IPS-15b (cell line): ENCODE measurements around the gene ANKRD10.
"Not testable (repeated sequence)": the region's sequence is repeated elsewhere in the genome, so short reads cannot be mapped to it uniquely, and the experiment has no call there.

Experiments
- H3K27me3 ChIP-seq: one replicate; pipeline ENCODE4 v1.6.1; 2013; ENCODE audit warnings: low read length; ENCODE audit not compliant: control insufficient read depth, insufficient read depth
- H3K36me3 ChIP-seq: one replicate; pipeline ENCODE4 v1.6.1; 2013; ENCODE audit warnings: low read length; ENCODE audit not compliant: control insufficient read depth, insufficient read depth
- H3K4me1 ChIP-seq: one replicate; pipeline ENCODE4 v1.6.1; 2013; ENCODE audit warnings: mild to moderate bottlenecking, low read length; ENCODE audit not compliant: control insufficient read depth, insufficient read depth
- H3K4me3 ChIP-seq: one replicate; pipeline ENCODE4 v1.5.1; 2013; ENCODE audit warnings: low read depth, low read length
- H3K9ac ChIP-seq: one replicate; pipeline ENCODE4 v1.6.1; 2013; ENCODE audit warnings: low read depth, mild to moderate bottlenecking, low read length
- H3K9me3 ChIP-seq: one replicate; pipeline ENCODE4 v1.6.1; 2013; ENCODE audit warnings: mild to moderate bottlenecking, low read length; ENCODE audit not compliant: control insufficient read depth, insufficient read depth

ANKRD10 gene

DNA sequence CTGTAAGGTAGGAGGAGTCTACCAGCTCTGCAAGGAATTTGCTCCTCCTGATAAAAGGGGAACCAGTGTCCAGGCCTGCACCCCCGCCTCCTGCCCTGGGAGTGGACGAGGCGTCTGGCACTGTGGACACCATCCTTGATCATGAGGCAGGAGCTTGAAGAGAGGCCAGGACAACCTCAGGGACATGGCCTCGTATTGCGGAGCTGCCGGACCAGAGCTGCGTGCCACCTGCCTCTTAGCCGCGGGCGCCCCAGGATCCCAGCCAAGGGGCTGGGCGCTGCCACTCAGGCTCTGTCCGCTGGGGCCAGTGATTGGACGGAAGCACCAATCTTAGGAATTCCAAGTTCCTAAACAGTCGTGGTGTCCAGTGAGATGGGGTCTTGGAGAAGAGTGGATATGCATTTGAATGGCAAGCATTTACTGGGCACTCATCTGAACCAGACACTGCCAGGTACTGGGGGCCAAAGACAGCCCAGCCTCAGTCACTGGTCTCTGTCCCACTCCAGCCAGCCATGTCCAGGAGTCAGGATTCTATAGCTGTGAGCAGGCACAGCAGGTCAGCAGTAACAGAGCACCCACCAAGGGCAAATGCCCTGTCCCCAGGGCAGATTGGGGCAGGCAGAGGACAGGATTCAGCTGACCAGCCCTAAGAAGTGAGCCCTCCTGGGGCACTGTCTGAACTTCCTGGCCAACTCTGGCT, 39.1 kb upstream of the ANKRD10 start:
- no peaks in the 10 kb centered on the region for H3K36me3 ChIP-seq
- no peak overlapping the region for H3K4me3 ChIP-seq
- no peak overlapping the region for H3K9ac ChIP-seq
- no peaks in the 10 kb centered on the region for H3K9me3 ChIP-seq
- no peaks in the 10 kb centered on the region for H3K4me1 ChIP-seq
- H3K27me3 ChIP-seq: no peaks in the 10 kb centered on the region

DNA sequence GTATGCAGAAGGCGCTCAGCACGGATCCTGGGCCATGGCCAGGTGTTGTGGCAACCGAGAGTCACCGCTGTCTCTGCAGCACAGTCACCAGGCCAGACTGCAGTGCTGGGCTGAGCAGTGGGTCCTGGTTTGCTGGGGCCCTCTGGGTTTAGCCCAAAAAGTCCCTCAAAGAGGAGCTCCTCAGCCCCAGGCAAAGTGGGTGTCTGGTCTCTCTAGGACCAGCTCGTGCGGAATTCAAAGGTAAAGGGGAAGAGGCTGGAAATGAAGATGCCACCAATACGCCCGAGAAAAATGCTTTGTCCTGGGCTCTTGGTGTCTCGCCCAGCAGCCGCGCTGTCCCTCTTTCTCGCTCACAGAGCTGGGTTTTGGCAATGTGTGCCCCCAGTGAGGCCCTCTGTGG, 38.5 kb upstream of the ANKRD10 start:
- Histone ChIP-seq H3K9ac (no peak overlapping the region), H3K4me1 (no peaks in the 10 kb centered on the region), H3K27me3 (no peaks in the 10 kb centered on the region), H3K9me3 (no peaks in the 10 kb centered on the region), H3K36me3 (no peaks in the 10 kb centered on the region), H3K4me3 (no peak overlapping the region)

- H3K36me3 ChIP-seq, H3K4me3 ChIP-seq, H3K4me1 ChIP-seq, H3K9me3 ChIP-seq, H3K9ac ChIP-seq, H3K27me3 ChIP-seq: not testable (repeated sequence)
Observed at GRCh38 chr13:110952135-110952534, 37.3 kb upstream of the ANKRD10 start.

DNA sequence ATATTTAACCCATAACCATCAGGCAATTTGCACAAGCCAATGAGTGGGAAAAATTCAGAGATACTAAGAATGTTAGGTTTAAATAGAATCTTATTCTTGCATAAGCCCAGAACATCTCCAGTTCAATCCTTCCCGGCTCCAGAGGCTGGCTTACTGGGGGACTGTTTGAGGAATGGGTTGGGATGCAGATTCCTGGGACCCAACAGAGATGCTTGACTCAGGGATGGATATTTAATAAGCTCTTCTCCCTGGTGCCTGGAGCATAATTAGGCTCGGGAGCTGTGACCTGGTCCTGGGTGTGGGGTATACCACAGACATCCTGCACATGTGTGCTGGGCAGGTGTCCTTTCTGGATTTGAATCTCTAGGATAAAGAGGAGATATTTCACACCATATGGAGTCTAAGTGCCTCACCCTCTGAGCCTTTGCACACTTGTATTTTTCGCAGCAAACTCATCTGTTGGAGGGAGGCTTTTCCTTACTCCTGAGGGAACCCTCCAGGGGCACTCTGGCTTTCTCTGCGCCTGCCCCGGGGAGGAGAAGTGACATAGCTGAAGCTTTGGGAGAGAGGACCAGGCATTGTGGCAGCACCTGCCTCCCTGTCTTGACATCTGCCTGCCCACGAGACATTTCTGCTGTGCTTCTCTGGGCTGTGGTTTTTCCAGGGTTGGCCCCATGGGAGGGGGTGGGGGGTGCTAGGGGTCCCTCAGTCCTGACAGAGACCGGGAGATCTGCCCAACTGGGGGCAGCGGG, 36.1 kb upstream of the ANKRD10 start:
- H3K36me3 ChIP-seq: no peaks in the 10 kb centered on the region
- H3K4me3 ChIP-seq: no peak overlapping the region
- H3K27me3 ChIP-seq: no peaks in the 10 kb centered on the region
- no peaks in the 10 kb centered on the region for H3K4me1 ChIP-seq
- H3K9ac ChIP-seq: no peak overlapping the region
- no peaks in the 10 kb centered on the region for H3K9me3 ChIP-seq

- no peaks in the 10 kb centered on the region for H3K4me1 ChIP-seq
Observed at GRCh38 chr13:110950356-110950755, 35.5 kb upstream of the ANKRD10 start.

DNA sequence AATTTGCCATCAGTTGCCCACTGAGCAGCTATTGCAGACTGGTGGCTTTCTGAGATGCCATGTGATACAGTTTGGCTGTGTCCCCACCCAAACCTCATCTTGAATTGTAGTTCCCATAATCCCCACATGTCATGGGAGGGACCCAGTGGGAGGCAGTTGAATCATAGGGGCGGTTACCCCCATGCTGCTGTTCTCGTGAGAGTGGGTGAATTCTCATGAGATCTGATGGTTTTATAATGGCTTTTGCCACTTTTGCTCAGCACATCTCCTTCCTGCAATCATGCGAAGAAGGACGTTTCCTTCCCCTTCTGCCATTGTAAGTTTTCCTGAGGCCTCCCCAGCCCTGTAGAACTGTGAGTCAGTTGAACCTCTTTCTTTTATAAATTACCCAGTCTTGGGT, 34.8 kb upstream of the ANKRD10 start:
- no peaks in the 10 kb centered on the region for H3K36me3 ChIP-seq
- no peak overlapping the region for H3K4me3 ChIP-seq
- no peak overlapping the region for H3K9ac ChIP-seq
- H3K4me1 ChIP-seq: no peaks in the 10 kb centered on the region
- no peaks in the 10 kb centered on the region for H3K27me3 ChIP-seq
- H3K9me3 ChIP-seq: no peaks in the 10 kb centered on the region

More at GRCh38 chr13:110950356-110950755, 35.5 kb upstream of the ANKRD10 start:
- Histone ChIP-seq H3K4me3 (no peak overlapping the region), H3K9ac (no peak overlapping the region), H3K36me3 (no peaks in the 10 kb centered on the region), H3K27me3 (no peaks in the 10 kb centered on the region), H3K9me3 (no peaks in the 10 kb centered on the region)

DNA sequence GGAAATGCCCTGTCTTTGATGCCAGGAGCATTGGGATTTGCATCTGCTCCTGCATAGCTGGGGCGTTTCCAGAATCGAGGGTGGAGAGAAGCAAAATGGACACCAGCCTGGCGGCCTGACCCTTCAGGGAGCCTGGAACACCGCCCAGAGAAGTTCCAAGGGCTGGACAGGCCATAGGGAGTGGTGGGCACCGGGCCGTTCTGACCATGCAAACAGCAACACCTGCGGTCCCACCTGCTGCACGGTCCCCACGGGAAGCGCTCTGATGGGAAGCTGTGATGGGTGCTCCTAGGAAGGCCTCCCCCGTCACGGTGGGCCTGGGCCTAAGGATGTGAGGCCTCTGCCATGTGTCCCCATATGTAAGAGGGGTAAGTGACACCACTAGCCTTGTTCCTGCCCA, 34.2 kb upstream of the ANKRD10 start:
- Histone ChIP-seq H3K27me3 (no peaks in the 10 kb centered on the region), H3K9ac (no peak overlapping the region), H3K4me3 (no peak overlapping the region), H3K9me3 (no peaks in the 10 kb centered on the region), H3K36me3 (no peaks in the 10 kb centered on the region), H3K4me1 (no peaks in the 10 kb centered on the region)

DNA sequence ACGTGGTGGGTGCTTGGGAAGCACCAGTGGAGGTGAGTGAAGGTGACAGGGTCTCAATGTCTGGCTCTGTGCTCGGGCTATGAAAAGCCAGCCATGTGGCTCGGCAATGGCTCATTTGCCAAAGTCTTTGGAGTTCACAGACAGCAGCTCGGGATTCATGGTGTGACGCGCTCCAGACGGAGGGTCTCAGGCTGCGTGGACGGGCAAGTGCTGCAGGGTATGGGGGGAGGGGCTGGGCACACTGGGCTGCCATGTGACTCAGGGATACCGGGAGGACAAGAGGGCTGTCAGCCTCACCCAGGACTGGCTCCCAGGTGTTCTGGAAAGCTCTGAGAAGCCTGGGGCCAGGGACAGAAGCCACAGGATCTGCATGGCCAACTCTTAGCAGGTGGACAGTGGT, 32.5 kb upstream of the ANKRD10 start:
- H3K36me3 ChIP-seq, H3K9ac ChIP-seq, H3K4me3 ChIP-seq, H3K9me3 ChIP-seq, H3K4me1 ChIP-seq, H3K27me3 ChIP-seq: not testable (repeated sequence)

GRCh38 chr13:110945928-110946570, 31.2 kb upstream of the ANKRD10 start:
- no peaks in the 10 kb centered on the region for H3K9me3 ChIP-seq
- H3K27me3 ChIP-seq: no peaks in the 10 kb centered on the region
- no peaks in the 10 kb centered on the region for H3K4me1 ChIP-seq
- H3K36me3 ChIP-seq: no peaks in the 10 kb centered on the region
- no peak overlapping the region for H3K9ac ChIP-seq
- H3K4me3 ChIP-seq: no peak overlapping the region

DNA sequence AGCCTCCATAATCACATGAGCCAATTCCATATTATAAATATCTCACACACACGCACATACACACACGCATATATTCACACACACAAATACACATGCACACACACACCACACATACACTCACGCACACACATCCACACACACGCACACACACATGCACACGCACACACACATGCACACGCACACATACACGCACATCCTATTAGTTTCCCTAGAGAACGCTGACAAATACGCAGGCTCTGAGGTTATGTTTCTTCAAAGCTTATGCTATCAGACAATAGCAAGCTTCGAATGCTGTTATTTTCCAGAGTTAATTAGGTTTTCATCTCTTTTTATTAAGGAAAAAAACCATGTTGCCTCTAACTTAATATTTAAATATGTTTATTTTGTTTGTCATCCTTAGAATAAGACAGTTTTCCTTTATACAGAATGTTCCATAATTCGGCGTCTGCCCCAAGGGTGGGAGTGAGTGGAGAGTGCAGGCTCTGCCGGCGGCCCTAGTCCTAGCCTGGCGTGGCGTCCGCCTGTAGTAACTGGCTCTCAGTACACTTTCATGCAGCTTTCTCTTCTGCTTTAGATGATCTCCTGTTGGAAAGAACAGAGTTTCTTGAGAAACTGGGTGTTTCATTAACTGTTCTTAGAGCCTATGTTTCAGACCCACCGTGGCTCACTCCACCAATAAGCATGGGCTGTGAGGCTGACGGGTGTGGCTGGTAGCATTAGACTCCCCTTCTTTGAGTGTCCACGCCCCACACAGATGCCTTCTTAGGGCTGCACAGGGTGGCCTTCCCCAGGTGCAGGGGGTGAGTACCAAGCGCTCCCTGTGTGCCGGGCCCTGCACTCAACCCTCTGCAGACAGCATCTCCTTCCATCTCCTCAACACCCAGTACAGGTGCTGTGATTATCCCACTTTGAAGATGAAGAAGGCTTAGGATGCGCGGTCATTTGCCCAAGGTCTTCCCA, 30.4 kb upstream of the ANKRD10 start:
- Histone ChIP-seq H3K4me1 (no peaks in the 10 kb centered on the region), H3K9me3 (no peaks in the 10 kb centered on the region), H3K36me3 (no peaks in the 10 kb centered on the region), H3K4me3 (no peak overlapping the region), H3K27me3 (no peaks in the 10 kb centered on the region), H3K9ac (no peak overlapping the region)
